Neural cell (in vitro differentiated cells): ENCODE measurements around the gene TCN2.

Source experiments
- EZH2 ChIP-seq: fragments of 200-600, 300-800 bp; shearing (Covaris generic), sonication (generic); IDR thresholded peaks from 2 replicates; pipeline ENCODE4 v1.6.1; 2014; ENCODE audit warnings: antibody characterized with exemption, low read length, borderline replicate concordance, mild to moderate bottlenecking; ENCODE audit not compliant: insufficient read depth, poor library complexity, severe bottlenecking
- TF ChIP-seq, protein P1 (sequence below): fragments of 450-650 bp; IDR thresholded peaks from 2 replicates; pipeline ENCODE4 v1.5.1; 2014; ENCODE audit warnings: antibody characterized with exemption, mild to moderate bottlenecking, moderate library complexity; ENCODE audit not compliant: poor library complexity, severe bottlenecking

DNA sequence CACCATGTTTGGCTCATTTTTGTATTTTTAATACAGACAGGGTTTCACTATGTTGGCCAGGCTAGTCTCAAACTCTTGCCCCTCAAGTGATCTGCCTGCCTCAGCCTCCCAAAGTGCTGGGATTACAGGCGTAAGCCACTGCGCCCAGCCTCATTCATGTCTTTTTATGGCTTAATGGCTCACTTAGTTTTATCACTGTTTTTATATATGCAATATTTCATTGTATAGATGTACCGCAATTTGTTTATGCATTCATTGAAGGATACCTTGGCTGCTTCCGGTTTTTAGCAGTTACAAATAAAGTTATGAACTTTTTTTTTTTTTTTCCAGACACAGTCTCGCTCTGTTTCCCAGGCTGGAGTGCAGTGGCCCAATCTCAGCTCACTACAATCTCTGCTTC is 5.5 kb upstream of the TCN2 start:
- TF ChIP-seq, protein P1, sequence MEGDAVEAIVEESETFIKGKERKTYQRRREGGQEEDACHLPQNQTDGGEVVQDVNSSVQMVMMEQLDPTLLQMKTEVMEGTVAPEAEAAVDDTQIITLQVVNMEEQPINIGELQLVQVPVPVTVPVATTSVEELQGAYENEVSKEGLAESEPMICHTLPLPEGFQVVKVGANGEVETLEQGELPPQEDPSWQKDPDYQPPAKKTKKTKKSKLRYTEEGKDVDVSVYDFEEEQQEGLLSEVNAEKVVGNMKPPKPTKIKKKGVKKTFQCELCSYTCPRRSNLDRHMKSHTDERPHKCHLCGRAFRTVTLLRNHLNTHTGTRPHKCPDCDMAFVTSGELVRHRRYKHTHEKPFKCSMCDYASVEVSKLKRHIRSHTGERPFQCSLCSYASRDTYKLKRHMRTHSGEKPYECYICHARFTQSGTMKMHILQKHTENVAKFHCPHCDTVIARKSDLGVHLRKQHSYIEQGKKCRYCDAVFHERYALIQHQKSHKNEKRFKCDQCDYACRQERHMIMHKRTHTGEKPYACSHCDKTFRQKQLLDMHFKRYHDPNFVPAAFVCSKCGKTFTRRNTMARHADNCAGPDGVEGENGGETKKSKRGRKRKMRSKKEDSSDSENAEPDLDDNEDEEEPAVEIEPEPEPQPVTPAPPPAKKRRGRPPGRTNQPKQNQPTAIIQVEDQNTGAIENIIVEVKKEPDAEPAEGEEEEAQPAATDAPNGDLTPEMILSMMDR = no peak
- TF ChIP-seq EZH2 = no peak
